DND-41 (cell line): ENCODE results near the gene PCIF1.
A peak's percentile ranks its signal among the peaks of the same experiment; 100 is the strongest.

Experiments used
- ATAC-seq: fragments of 200-7000 bp; cut with Tn5 transposase; 3 replicates; pipeline ENCODE4 v1.9.1; 2021; ENCODE audit warnings: low read depth; ENCODE audit not compliant: insufficient read depth
- DNase-seq: peaks from one replicate; pipeline ENCODE4 v3.0.0-alpha.2; 2020
- H2AFZ ChIP-seq: 2 replicates; pipeline ENCODE4 v1.6.0; 2012; ENCODE audit warnings: low read depth, low read length
- H3K27ac ChIP-seq: 2 replicates; pipeline ENCODE4 v1.5.1; 2012; ENCODE audit warnings: low read length, inconsistent platforms
- H3K27me3 ChIP-seq: fragments of 200-600 bp; sonication (generic); 2 replicates; pipeline ENCODE4 v1.6.0; 2012; ENCODE audit warnings: low read length, mild to moderate bottlenecking, inconsistent platforms; ENCODE audit not compliant: insufficient read depth, poor library complexity
- H3K36me3 ChIP-seq: 2 replicates; pipeline ENCODE4 v1.5.1; 2012; ENCODE audit warnings: low read length, inconsistent platforms; ENCODE audit not compliant: insufficient read depth
- H3K4me1 ChIP-seq: 2 replicates; pipeline ENCODE4 v1.5.1; 2012; ENCODE audit warnings: mild to moderate bottlenecking, low read length; ENCODE audit not compliant: insufficient read depth
- H3K4me2 ChIP-seq: 2 replicates; pipeline ENCODE4 v1.6.0; 2012; ENCODE audit warnings: mild to moderate bottlenecking, moderate library complexity, low read length, inconsistent platforms; ENCODE audit not compliant: insufficient read depth
- H3K4me3 ChIP-seq, 2 experiments: fragments of 200-600 bp in 1 of 2; shearing (Covaris generic) in 1 of 2; 2 replicates each; pipeline ENCODE4 v1.5.1; 2012 to 2016; ENCODE audit warnings: inconsistent platforms in 2 of 2, low read length in 2 of 2, mild to moderate bottlenecking in 2 of 2, low read depth in 1 of 2, moderate library complexity in 1 of 2
- H3K79me2 ChIP-seq: 2 replicates; pipeline ENCODE4 v1.6.0; 2012; ENCODE audit warnings: low read length, inconsistent platforms; ENCODE audit not compliant: insufficient read depth
- H3K9ac ChIP-seq: 2 replicates; pipeline ENCODE4 v1.6.0; 2012; ENCODE audit warnings: low read depth, mild to moderate bottlenecking, inconsistent platforms, low read length, moderate library complexity
- H3K9me3 ChIP-seq: 2 replicates; pipeline ENCODE4 v1.5.1; 2012; ENCODE audit warnings: low read length, moderate library complexity, mild to moderate bottlenecking, inconsistent platforms; ENCODE audit not compliant: insufficient read depth, severe bottlenecking
- H4K20me1 ChIP-seq: 2 replicates; pipeline ENCODE4 v1.6.0; 2012; ENCODE audit warnings: low read length; ENCODE audit not compliant: insufficient read depth
- CTCF ChIP-seq: IDR thresholded peaks from 2 replicates; pipeline ENCODE4 v1.5.1; 2012; ENCODE audit warnings: borderline replicate concordance, low read length, moderate library complexity, mild to moderate bottlenecking; ENCODE audit not compliant: poor library complexity, severe bottlenecking; ENCODE audit errors: extremely low read depth
- EZH2 ChIP-seq: IDR thresholded peaks from 3 replicates; pipeline ENCODE4 v1.6.1; 2012; ENCODE audit warnings: borderline replicate concordance, low read depth, mild to moderate bottlenecking, moderate library complexity, low read length, inconsistent platforms; ENCODE audit not compliant: severe bottlenecking

PCIF1 gene

GRCh38 chr20:45910670-45911485 is 23.6 kb upstream of the PCIF1 start:
- Histone ChIP-seq H3K27ac (no peak overlapping the region), H3K36me3 (no peaks in the 10 kb centered on the region), H4K20me1 (no peaks in the 10 kb centered on the region), H3K79me2 (no peaks in the 10 kb centered on the region), H3K9ac (no peak overlapping the region), H3K4me1 (no peaks in the 10 kb centered on the region), H2AFZ (no peak overlapping the region), H3K4me2 (no peak overlapping the region), H3K9me3 (no peaks in the 10 kb centered on the region), H3K27me3 (peaks cover 4% of the 10 kb centered on the region), H3K4me3 (no peak overlapping the region)
- DNase-seq (peak; percentile 65), ATAC-seq (peak; percentile 65)
- TF ChIP-seq CTCF (no peak), EZH2 (no peak)

GRCh38 chr20:45911486-45912343 is 22.8 kb upstream of the PCIF1 start, which contains the start of gene PLTP:
Gene PLTP, minus strand, starts transcription at chr20:45912155. Its CDS starts 703 bp downstream, at chr20:45911452.
- ATAC-seq: peak; percentile 63; the same call in 2 of the 3 replicates
- H4K20me1 ChIP-seq: no peaks in the 10 kb centered on the region

GRCh38 chr20:45912344-45912682 is 22.2 kb upstream of the PCIF1 start:
- no peak overlapping the region for H3K9ac ChIP-seq
- no peak overlapping the region for H3K4me2 ChIP-seq

More at GRCh38 chr20:45911486-45912343, 22.8 kb upstream of the PCIF1 start, which contains the start of gene PLTP:
- H2AFZ ChIP-seq: no peak within 1 kb of the TSS
- H3K9me3 ChIP-seq: no peaks in the 10 kb centered on the region
- no peaks in the 10 kb centered on the region for H3K36me3 ChIP-seq
- H3K27me3 ChIP-seq: peaks cover 4% of the 10 kb centered on the region
- no peak within 1 kb of the TSS for H3K27ac ChIP-seq
- H3K4me3 ChIP-seq: no peak within 1 kb of the TSS
- no peak within 1 kb of the TSS for H3K9ac ChIP-seq
- TF ChIP-seq CTCF: no peak
- no peak for TF ChIP-seq EZH2
- DNase-seq: peak; percentile 37
- no peaks in the 10 kb centered on the region for H3K79me2 ChIP-seq
- no peaks in the 10 kb centered on the region for H3K4me1 ChIP-seq
- H3K4me2 ChIP-seq: no peak within 1 kb of the TSS

More at GRCh38 chr20:45912344-45912682, 22.2 kb upstream of the PCIF1 start:
- H3K4me3 ChIP-seq: no peak overlapping the region
- H3K27ac ChIP-seq: no peak overlapping the region
- no peak overlapping the region for H2AFZ ChIP-seq
- peaks cover 4% of the 10 kb centered on the region for H3K27me3 ChIP-seq
- DNase-seq (no peak), ATAC-seq (no peak)
- H3K9me3 ChIP-seq: no peaks in the 10 kb centered on the region
- no peaks in the 10 kb centered on the region for H4K20me1 ChIP-seq
- no peaks in the 10 kb centered on the region for H3K4me1 ChIP-seq
- TF ChIP-seq EZH2 (no peak), CTCF (no peak)
- no peaks in the 10 kb centered on the region for H3K79me2 ChIP-seq
- no peaks in the 10 kb centered on the region for H3K36me3 ChIP-seq
